ENCODE results near the gene NAPSA.

NAPSA gene

GRCh38 chr19:50328224-50328872 lies 37.1 kb downstream of the NAPSA start:
- peak overlapping the region; percentile 52 for H3K4me3 ChIP-seq (ENCODE audit: low read depth, low read length)
- no peak for DNase-seq (ENCODE audit: low read depth)

DNA sequence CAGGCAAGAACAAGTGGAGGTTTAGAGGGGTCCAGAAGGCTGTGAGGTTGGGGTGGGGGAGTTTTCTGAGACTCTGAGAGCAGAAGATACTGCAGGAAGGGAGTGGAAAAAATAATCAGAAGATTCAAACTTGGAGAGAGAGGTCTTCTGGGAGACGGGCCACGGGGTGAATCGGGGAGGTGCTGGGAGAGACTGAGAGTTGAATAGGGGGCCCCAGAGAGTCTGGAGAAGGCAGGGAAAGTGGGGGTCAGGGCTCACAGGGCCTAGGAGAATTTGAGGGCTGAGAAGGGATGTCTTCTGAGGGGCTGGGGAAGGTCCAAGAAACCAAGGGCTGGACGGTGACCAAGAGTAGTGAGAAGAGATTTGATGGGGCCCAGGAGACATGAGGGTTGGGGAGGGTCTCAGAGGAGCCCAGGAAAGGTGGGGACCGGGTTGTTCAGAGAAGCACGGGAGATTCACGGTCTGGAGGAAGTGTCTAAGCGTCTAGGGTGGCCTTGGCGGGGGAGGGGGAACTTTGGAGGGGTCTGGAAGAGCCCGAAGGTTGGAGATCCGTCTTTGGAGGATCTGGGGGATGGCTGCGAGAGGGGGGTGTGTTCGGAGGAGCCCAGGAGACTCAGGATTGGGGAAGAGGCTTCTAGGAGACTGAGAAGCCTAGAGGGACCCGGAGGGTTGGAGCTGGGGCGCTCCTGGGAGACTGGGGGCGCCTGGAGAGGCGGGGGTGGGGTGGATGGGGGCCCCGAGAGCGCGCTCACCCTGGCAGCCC lies 37.8 kb downstream of the NAPSA start:
- no peak overlapping the region for H3K4me3 ChIP-seq (ENCODE audit: low read depth, low read length)
- no peak for TF ChIP-seq CTCF (IDR thresholded peaks at IDR 0.05; ENCODE audit: low read depth, low read length, missing control alignments)
- no peak for DNase-seq (ENCODE audit: low read depth)

More at GRCh38 chr19:50328224-50328872, 37.1 kb downstream of the NAPSA start:
- TF ChIP-seq CTCF (IDR thresholded peaks at IDR 0.05; ENCODE audit: low read depth, low read length, missing control alignments) = peak; percentile 11

DNA sequence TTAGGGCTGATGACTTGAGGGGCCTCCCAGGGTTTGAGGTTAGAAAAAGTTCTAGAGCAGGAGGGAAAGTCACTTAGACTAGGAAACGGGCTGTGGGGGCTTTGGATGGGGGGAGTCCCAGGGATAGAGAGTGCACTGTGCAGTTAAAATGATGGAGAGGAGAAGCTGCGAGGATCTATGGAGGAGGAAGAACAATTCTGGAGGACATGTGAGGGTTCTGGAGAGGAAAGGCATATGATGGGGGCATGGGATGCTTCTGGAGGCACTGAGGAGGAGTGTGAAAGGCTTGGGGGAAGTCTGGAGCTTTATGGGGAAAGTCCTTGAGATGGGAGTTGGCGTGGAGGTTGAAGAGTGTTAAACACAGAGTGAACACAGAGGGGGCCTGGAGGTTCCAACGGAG lies 38.4 kb downstream of the NAPSA start:
- no peak for DNase-seq (ENCODE audit: low read depth)
- H3K4me3 ChIP-seq (ENCODE audit: low read depth, low read length) = no peak overlapping the region
- no peak for TF ChIP-seq CTCF (IDR thresholded peaks at IDR 0.05; ENCODE audit: low read depth, low read length, missing control alignments)

GRCh38 chr19:50326101-50326664 lies 39.3 kb downstream of the NAPSA start:
- no peak overlapping the region for H3K4me3 ChIP-seq (ENCODE audit: low read depth, low read length)
- TF ChIP-seq CTCF (IDR thresholded peaks at IDR 0.05; ENCODE audit: low read depth, low read length, missing control alignments) = no peak

GRCh38 chr19:50325310-50326100 lies 39.9 kb downstream of the NAPSA start:
- no peak for DNase-seq (ENCODE audit: low read depth)
- no peak for TF ChIP-seq CTCF (IDR thresholded peaks at IDR 0.05; ENCODE audit: low read depth, low read length, missing control alignments)
- H3K4me3 ChIP-seq (ENCODE audit: low read depth, low read length) = no peak overlapping the region

More at GRCh38 chr19:50326101-50326664, 39.3 kb downstream of the NAPSA start:
- DNase-seq (ENCODE audit: low read depth) = no peak

GRCh38 chr19:50324331-50324730 lies 41.1 kb downstream of the NAPSA start:
- no peak for DNase-seq (ENCODE audit: low read depth)
- no peak overlapping the region for H3K4me3 ChIP-seq (ENCODE audit: low read depth, low read length)
- TF ChIP-seq CTCF (IDR thresholded peaks at IDR 0.05; ENCODE audit: low read depth, low read length, missing control alignments) = no peak

Data from GM12864 (cell line).